IMR-90 (cell line): ENCODE data around the gene BTBD1. TPM values are rescaled to one million over a fixed set of nuclear protein-coding genes. Genes with fewer than 3 reads are reported as not detected.
A peak's percentile ranks its signal among the peaks of the same experiment; 100 is the strongest.

Source experiments
- ATAC-seq: fragments of 200-7000 bp; cut with Tn5 transposase; 2 replicates; pipeline ENCODE4 v1.9.1; 2020; ENCODE audit warnings: low read depth, mild to moderate bottlenecking, moderate library complexity
- BruUV-seq: library from RNA; stranded (reverse); fragments of 400-500 nt; replicated peaks from 2 replicates; lab custom pipeline; 2021; lab: Mats Ljungman, UMichigan
- CTCF ChIA-PET: fragments of 300-600 bp; formaldehyde crosslinking; extraction: SDS; loops from one replicate; lab custom pipeline; 2021; ENCODE audit warnings: antibody characterized with exemption; lab: Yijun Ruan, JAX
- POLR2A ChIA-PET: fragments of 300-600 bp; sonication (Branson Sonifier 250); formaldehyde crosslinking; loops from one replicate; lab custom pipeline; 2022; ENCODE audit warnings: antibody characterized with exemption; ENCODE audit not compliant: unreplicated experiment; lab: Charles Lee
- DNase-seq: peaks from one replicate; pipeline ENCODE4 v3.0.0; 2013
- H2AFZ ChIP-seq: replicated peaks from 2 replicates; pipeline ENCODE3; 2013; ENCODE audit warnings: low read length, mild to moderate bottlenecking; ENCODE audit not compliant: poor library complexity
- H2AK5ac ChIP-seq: 2 replicates; pipeline ENCODE4 v1.6.1; 2013; ENCODE audit warnings: low read depth, low read length, inconsistent platforms
- H2AK9ac ChIP-seq: replicated peaks from 2 replicates; pipeline ENCODE3; 2013; ENCODE audit warnings: mild to moderate bottlenecking, low read depth, low read length, moderate library complexity; ENCODE audit not compliant: poor library complexity
- H2BK120ac ChIP-seq: 2 replicates; pipeline ENCODE4 v1.6.1; 2013; ENCODE audit warnings: low read depth, low read length, inconsistent platforms
- H2BK15ac ChIP-seq: 3 replicates; pipeline ENCODE4 v1.6.1; 2013; ENCODE audit warnings: low read depth, low read length, inconsistent platforms
- H2BK20ac ChIP-seq: 2 replicates; pipeline ENCODE4 v1.6.1; 2013; ENCODE audit warnings: low read depth, mild to moderate bottlenecking, inconsistent platforms, low read length, moderate library complexity
- H2BK5ac ChIP-seq: 2 replicates; pipeline ENCODE4 v1.6.1; 2013; ENCODE audit warnings: mild to moderate bottlenecking, low read depth, low read length, inconsistent platforms; ENCODE audit not compliant: poor library complexity, severe bottlenecking
- H3K14ac ChIP-seq: replicated peaks from 2 replicates; pipeline ENCODE4 v1.6.1; 2013; ENCODE audit warnings: low read depth, low read length, inconsistent platforms
- H3K18ac ChIP-seq: 2 replicates; pipeline ENCODE4 v1.6.1; 2013; ENCODE audit warnings: low read depth, low read length, control low read depth
- H3K23ac ChIP-seq: 2 replicates; pipeline ENCODE4 v1.6.1; 2013; ENCODE audit warnings: low read depth, low read length, inconsistent platforms
- H3K27ac ChIP-seq: 2 replicates; pipeline ENCODE4 v1.5.1; 2013; ENCODE audit warnings: mild to moderate bottlenecking, control low read depth, low read length; ENCODE audit not compliant: insufficient read depth
- H3K27me3 ChIP-seq: 2 replicates; pipeline ENCODE4 v1.6.1; 2013; ENCODE audit warnings: low read length; ENCODE audit not compliant: control insufficient read depth, insufficient read depth
- H3K36me3 ChIP-seq: 2 replicates; pipeline ENCODE4 v1.6.1; 2013; ENCODE audit warnings: low read length, mixed read lengths; ENCODE audit not compliant: control insufficient read depth, insufficient read depth
- H3K4ac ChIP-seq: 2 replicates; pipeline ENCODE4 v1.6.1; 2013; ENCODE audit warnings: low read depth, low read length, inconsistent platforms
- H3K4me1 ChIP-seq: 2 replicates; pipeline ENCODE4 v1.6.1; 2013; ENCODE audit warnings: low read length, mixed read lengths; ENCODE audit not compliant: control insufficient read depth, insufficient read depth
- H3K4me2 ChIP-seq: 2 replicates; pipeline ENCODE4 v1.6.1; 2013; ENCODE audit warnings: low read depth, mild to moderate bottlenecking, control low read depth, low read length, moderate library complexity
- H3K4me3 ChIP-seq: 2 replicates; pipeline ENCODE4 v1.5.1; 2013; ENCODE audit warnings: low read depth, mild to moderate bottlenecking, control low read depth, low read length, moderate library complexity; ENCODE audit not compliant: insufficient read depth
- H3K56ac ChIP-seq: 2 replicates; pipeline ENCODE4 v1.6.1; 2013; ENCODE audit warnings: low read length, inconsistent platforms; ENCODE audit not compliant: insufficient read depth; ENCODE audit errors: extremely low read depth
- H3K79me1 ChIP-seq, 2 experiments: 2 replicates each; pipeline ENCODE4 v1.6.1; 2013; ENCODE audit warnings: low read length in 2 of 2, inconsistent platforms in 1 of 2, low read depth in 1 of 2
- H3K9ac ChIP-seq: 2 replicates; pipeline ENCODE4 v1.6.1; 2013; ENCODE audit warnings: low read depth, low read length, control low read depth
- H3K9me1 ChIP-seq: 2 replicates; pipeline ENCODE4 v1.6.1; 2013; ENCODE audit warnings: low read length, inconsistent platforms; ENCODE audit not compliant: insufficient read depth
- H3K9me3 ChIP-seq: 2 replicates; pipeline ENCODE4 v1.6.1; 2013; ENCODE audit warnings: low read length; ENCODE audit not compliant: control insufficient read depth, insufficient read depth
- H4K20me1 ChIP-seq: 2 replicates; pipeline ENCODE4 v1.6.1; 2013; ENCODE audit warnings: low read length, inconsistent platforms; ENCODE audit not compliant: insufficient read depth
- H4K5ac ChIP-seq: 2 replicates; pipeline ENCODE4 v1.6.1; 2013; ENCODE audit warnings: mild to moderate bottlenecking, low read depth, low read length, control low read depth
- H4K8ac ChIP-seq, 2 experiments: 2 replicates each; pipeline ENCODE4 v1.6.1; 2013; ENCODE audit warnings: low read depth in 2 of 2, low read length in 2 of 2, control low read depth in 1 of 2, inconsistent platforms in 1 of 2
- H4K91ac ChIP-seq: 2 replicates; pipeline ENCODE4 v1.6.1; 2013; ENCODE audit warnings: low read depth, low read length, inconsistent platforms; ENCODE audit not compliant: insufficient read depth
- CHD1 ChIP-seq: IDR thresholded peaks from 2 replicates; pipeline ENCODE4 v1.6.1; 2012; ENCODE audit warnings: low read depth, low read length, improper control_type of control experiment
- FOS ChIP-seq: fragments of 150-350 bp; IDR thresholded peaks from 2 replicates; pipeline ENCODE4 v1.6.1; 2016; ENCODE audit warnings: low read depth, low read length
- MAFK ChIP-seq: IDR thresholded peaks from 2 replicates; pipeline ENCODE4 v1.6.1; 2012; ENCODE audit warnings: low read depth, low read length, improper control_type of control experiment
- MXI1 ChIP-seq: IDR thresholded peaks from 2 replicates; pipeline ENCODE4 v1.6.1; 2012; ENCODE audit warnings: low read depth, mild to moderate bottlenecking, low read length, moderate library complexity, borderline replicate concordance
- NFE2L2 ChIP-seq: fragments of 150-350 bp; IDR thresholded peaks from 2 replicates; pipeline ENCODE4 v1.6.1; 2016; ENCODE audit warnings: low read depth, mild to moderate bottlenecking, low read length
- POLR2A ChIP-seq: IDR thresholded peaks from 2 replicates; pipeline ENCODE4 v1.6.1; 2012; ENCODE audit warnings: mild to moderate bottlenecking, low read depth, low read length
- RAD21 ChIP-seq: IDR thresholded peaks from 2 replicates; pipeline ENCODE4 v1.6.1; 2012; ENCODE audit warnings: low read length, improper control_type of control experiment
- RCOR1 ChIP-seq: IDR thresholded peaks from 2 replicates; pipeline ENCODE4 v1.6.1; 2012; ENCODE audit warnings: mild to moderate bottlenecking, low read length, improper control_type of control experiment; ENCODE audit not compliant: insufficient replicate concordance
- RFX5 ChIP-seq: IDR thresholded peaks from 2 replicates; pipeline ENCODE4 v1.8.0; 2012; ENCODE audit warnings: low read depth, mild to moderate bottlenecking, low read length, moderate library complexity
- SMC3 ChIP-seq: fragments of 150-350 bp; IDR thresholded peaks from 2 replicates; pipeline ENCODE4 v1.6.1; 2016; ENCODE audit warnings: low read depth, mild to moderate bottlenecking, antibody characterized with exemption, low read length, moderate library complexity
- WGBS, 2 experiments: methylation state at CpG; one replicate each; pipeline versions ENCODE4 v1.1.5 to v1.1.7; 2013; ENCODE audit warnings: missing lambda C conversion rate in 2 of 2; ENCODE audit not compliant: insufficient read length in 1 of 2; ENCODE audit errors: extremely low coverage in 2 of 2; 5-methylcytosine and 5-hydroxymethylcytosine counted together
- dilution Hi-C: fragments of 300-500 bp; cut with HindIII; formaldehyde crosslinking; loops from one replicate; pipeline ENCODE4 v1.14.3; 2018; ENCODE audit warnings: low sequenced_read_pairs; ENCODE audit not compliant: unreplicated experiment
- in situ Hi-C: fragments of 300-500 bp; cut with MboI; formaldehyde crosslinking; loops from 3 replicates; pipeline ENCODE4 v1.14.3; 2019; ENCODE audit warnings: low sequenced_read_pairs, inconsistent platforms, mixed read lengths
- intact Hi-C: fragments of 100-400 bp; cut with micrococcal nuclease; formaldehyde crosslinking; loops from 2 replicates; pipeline ENCODE4 v1.10.0; 2022
- polyA plus RNA-seq, 3 experiments: library from polyadenylated mRNA; depleted of rRNA; stranded (reverse); fragments of >200 nt; gene quantifications; 2 replicates each; pipeline ENCODE4 v1.2.3, GENCODE V29; 2012; ENCODE audit warnings: low replicate concordance in 1 of 3
- total RNA-seq: library from RNA; depleted of rRNA; stranded (reverse); fragments of >200 nt; gene quantifications from 2 replicates; pipeline ENCODE4 v1.2.3, GENCODE V29; 2012
- TF ChIP-seq, protein P1 (sequence below): fragments of 150-350 bp; IDR thresholded peaks from 2 replicates; pipeline ENCODE4 v1.6.1; 2016; ENCODE audit warnings: low read depth, mild to moderate bottlenecking, low read length, moderate library complexity, borderline replicate concordance
- TF ChIP-seq, protein P2 (sequence below): conservative IDR thresholded peaks from 2 replicates; pipeline ENCODE4 v1.5.1; 2012; ENCODE audit warnings: mild to moderate bottlenecking, low read depth, low read length, improper control_type of control experiment
- TF ChIP-seq, protein P3 (sequence below): fragments of 150-350 bp; IDR thresholded peaks from 2 replicates; pipeline ENCODE4 v1.6.1; 2017; ENCODE audit warnings: mild to moderate bottlenecking, antibody characterized with exemption, low read length, low read depth

The BTBD1 gene
- total and polyA plus RNA-seq, 2 of the 4 experiments (the other 2 are of a cell fraction), result 39.3 to 78.7 TPM

DNA sequence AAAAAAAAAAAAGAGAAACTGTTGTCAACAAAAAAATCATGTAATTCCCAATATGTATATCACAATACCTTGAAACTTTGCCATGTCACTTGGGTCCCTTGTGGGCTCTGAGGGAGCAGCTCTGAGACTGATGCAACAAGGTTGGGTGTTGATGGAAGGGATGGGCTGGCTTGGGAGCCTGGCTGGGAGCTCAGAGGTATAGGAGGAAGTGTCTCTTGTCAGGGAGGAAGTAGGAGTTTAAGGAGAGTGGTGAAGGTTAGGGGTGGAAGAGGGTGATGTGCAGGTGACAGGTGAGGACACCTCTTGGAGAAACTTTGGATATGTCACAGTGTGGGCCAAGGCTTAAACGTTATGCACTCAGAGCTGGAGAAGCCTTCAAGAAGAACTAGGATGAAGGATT is 38.4 kb upstream of the BTBD1 start:
- no CpG with 5 or more reads among the region's 1 CpG for WGBS, 2 experiments
- no peak overlapping the region for H4K91ac ChIP-seq
- H3K56ac ChIP-seq, result no peak overlapping the region
- H3K18ac ChIP-seq, result no peak overlapping the region
- H3K27me3 ChIP-seq, result peaks cover 12% of the 10 kb centered on the region
- H3K9me1 ChIP-seq, result peaks cover 10% of the 10 kb centered on the region; the same call in 1 of the 2 replicates
- H3K4ac ChIP-seq, result no peak overlapping the region
- H3K23ac ChIP-seq, result no peak overlapping the region
- no peak overlapping the region for H2AK5ac ChIP-seq
- DNase-seq, result no peak
- ChIA-PET POLR2A (no interaction called here), CTCF (no interaction called here)
- no peaks in the 10 kb centered on the region for H3K9me3 ChIP-seq
- ATAC-seq, result no peak
- H3K79me1 ChIP-seq, result peaks cover 8 to 23% of the 10 kb centered on the region in 2 experiments; a peak in 3 of 4 replicates
- intact Hi-C loops (no loop called here), in situ Hi-C loops (no loop called here), dilution Hi-C loops (no loop called here)
- no peaks in the 10 kb centered on the region for H4K20me1 ChIP-seq
- no peak overlapping the region for H3K4me3 ChIP-seq
- no peaks in the 10 kb centered on the region for H3K36me3 ChIP-seq
- no peak overlapping the region for H2AK9ac ChIP-seq
- H4K8ac ChIP-seq, result no peak overlapping the region
- H3K14ac ChIP-seq, result no peak overlapping the region
- no peak overlapping the region for H2BK5ac ChIP-seq
- peak overlapping the region; percentile 34 for H2AFZ ChIP-seq
- TF ChIP-seq RCOR1 (no peak), MAFK (no peak), RFX5 (no peak), SMC3 (no peak), NFE2L2 (no peak), MXI1 (no peak), FOS (no peak), CHD1 (no peak), RAD21 (no peak), POLR2A (no peak)
- TF ChIP-seq, protein P1, sequence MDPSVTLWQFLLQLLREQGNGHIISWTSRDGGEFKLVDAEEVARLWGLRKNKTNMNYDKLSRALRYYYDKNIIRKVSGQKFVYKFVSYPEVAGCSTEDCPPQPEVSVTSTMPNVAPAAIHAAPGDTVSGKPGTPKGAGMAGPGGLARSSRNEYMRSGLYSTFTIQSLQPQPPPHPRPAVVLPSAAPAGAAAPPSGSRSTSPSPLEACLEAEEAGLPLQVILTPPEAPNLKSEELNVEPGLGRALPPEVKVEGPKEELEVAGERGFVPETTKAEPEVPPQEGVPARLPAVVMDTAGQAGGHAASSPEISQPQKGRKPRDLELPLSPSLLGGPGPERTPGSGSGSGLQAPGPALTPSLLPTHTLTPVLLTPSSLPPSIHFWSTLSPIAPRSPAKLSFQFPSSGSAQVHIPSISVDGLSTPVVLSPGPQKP, result no peak
- TF ChIP-seq, protein P2, sequence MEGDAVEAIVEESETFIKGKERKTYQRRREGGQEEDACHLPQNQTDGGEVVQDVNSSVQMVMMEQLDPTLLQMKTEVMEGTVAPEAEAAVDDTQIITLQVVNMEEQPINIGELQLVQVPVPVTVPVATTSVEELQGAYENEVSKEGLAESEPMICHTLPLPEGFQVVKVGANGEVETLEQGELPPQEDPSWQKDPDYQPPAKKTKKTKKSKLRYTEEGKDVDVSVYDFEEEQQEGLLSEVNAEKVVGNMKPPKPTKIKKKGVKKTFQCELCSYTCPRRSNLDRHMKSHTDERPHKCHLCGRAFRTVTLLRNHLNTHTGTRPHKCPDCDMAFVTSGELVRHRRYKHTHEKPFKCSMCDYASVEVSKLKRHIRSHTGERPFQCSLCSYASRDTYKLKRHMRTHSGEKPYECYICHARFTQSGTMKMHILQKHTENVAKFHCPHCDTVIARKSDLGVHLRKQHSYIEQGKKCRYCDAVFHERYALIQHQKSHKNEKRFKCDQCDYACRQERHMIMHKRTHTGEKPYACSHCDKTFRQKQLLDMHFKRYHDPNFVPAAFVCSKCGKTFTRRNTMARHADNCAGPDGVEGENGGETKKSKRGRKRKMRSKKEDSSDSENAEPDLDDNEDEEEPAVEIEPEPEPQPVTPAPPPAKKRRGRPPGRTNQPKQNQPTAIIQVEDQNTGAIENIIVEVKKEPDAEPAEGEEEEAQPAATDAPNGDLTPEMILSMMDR, result no peak
- TF ChIP-seq, protein P3, sequence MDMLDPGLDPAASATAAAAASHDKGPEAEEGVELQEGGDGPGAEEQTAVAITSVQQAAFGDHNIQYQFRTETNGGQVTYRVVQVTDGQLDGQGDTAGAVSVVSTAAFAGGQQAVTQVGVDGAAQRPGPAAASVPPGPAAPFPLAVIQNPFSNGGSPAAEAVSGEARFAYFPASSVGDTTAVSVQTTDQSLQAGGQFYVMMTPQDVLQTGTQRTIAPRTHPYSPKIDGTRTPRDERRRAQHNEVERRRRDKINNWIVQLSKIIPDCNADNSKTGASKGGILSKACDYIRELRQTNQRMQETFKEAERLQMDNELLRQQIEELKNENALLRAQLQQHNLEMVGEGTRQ, result no peak
- no peak overlapping the region for H4K5ac ChIP-seq
- no TSS peak for BruUV-seq
- H2BK20ac ChIP-seq, result no peak overlapping the region
- H3K4me1 ChIP-seq, result peaks cover 5% of the 10 kb centered on the region
- no peak overlapping the region for H2BK120ac ChIP-seq
- no peak overlapping the region for H3K4me2 ChIP-seq
- no peak overlapping the region for H3K27ac ChIP-seq
- H2BK15ac ChIP-seq, result no peak overlapping the region
- no peak overlapping the region for H3K9ac ChIP-seq
